ENCODE data around the gene ARHGAP10.

The ARHGAP10 gene

DNA sequence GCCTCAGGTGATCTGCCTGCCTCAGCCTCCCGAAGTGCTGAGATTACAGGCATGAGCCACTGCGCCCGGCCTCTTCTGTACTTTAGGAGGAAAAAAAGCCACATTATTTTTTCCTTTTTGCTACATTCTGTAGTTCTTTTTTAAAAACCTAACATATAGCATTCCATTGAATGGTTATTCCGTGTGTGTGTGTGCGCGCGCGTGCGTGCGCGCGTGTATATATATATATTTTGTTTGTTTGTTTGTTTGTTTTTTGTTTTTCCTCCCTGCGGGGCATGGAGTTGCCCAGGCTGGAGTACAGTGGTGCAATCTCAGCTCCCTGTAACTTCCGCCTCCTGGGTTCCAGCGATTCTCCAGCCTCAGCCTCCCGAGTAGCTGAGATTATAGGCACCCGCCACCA lies 59.5 kb downstream of the ARHGAP10 start:
- TF ChIP-seq, protein P1, sequence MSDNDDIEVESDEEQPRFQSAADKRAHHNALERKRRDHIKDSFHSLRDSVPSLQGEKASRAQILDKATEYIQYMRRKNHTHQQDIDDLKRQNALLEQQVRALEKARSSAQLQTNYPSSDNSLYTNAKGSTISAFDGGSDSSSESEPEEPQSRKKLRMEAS (IDR thresholded peaks at IDR 0.05): no peak
- TF ChIP-seq, protein P2, sequence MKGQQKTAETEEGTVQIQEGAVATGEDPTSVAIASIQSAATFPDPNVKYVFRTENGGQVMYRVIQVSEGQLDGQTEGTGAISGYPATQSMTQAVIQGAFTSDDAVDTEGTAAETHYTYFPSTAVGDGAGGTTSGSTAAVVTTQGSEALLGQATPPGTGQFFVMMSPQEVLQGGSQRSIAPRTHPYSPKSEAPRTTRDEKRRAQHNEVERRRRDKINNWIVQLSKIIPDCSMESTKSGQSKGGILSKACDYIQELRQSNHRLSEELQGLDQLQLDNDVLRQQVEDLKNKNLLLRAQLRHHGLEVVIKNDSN (IDR thresholded peaks at IDR 0.05): no peak
- TF ChIP-seq TCF12 (IDR thresholded peaks at IDR 0.05; ENCODE audit: low read depth) (no peak), YY1 (IDR thresholded peaks at IDR 0.05; ENCODE audit: low read depth) (no peak)
- TF ChIP-seq, protein P3, sequence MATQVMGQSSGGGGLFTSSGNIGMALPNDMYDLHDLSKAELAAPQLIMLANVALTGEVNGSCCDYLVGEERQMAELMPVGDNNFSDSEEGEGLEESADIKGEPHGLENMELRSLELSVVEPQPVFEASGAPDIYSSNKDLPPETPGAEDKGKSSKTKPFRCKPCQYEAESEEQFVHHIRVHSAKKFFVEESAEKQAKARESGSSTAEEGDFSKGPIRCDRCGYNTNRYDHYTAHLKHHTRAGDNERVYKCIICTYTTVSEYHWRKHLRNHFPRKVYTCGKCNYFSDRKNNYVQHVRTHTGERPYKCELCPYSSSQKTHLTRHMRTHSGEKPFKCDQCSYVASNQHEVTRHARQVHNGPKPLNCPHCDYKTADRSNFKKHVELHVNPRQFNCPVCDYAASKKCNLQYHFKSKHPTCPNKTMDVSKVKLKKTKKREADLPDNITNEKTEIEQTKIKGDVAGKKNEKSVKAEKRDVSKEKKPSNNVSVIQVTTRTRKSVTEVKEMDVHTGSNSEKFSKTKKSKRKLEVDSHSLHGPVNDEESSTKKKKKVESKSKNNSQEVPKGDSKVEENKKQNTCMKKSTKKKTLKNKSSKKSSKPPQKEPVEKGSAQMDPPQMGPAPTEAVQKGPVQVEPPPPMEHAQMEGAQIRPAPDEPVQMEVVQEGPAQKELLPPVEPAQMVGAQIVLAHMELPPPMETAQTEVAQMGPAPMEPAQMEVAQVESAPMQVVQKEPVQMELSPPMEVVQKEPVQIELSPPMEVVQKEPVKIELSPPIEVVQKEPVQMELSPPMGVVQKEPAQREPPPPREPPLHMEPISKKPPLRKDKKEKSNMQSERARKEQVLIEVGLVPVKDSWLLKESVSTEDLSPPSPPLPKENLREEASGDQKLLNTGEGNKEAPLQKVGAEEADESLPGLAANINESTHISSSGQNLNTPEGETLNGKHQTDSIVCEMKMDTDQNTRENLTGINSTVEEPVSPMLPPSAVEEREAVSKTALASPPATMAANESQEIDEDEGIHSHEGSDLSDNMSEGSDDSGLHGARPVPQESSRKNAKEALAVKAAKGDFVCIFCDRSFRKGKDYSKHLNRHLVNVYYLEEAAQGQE (IDR thresholded peaks at IDR 0.05; ENCODE audit: low read depth): no peak

DNA sequence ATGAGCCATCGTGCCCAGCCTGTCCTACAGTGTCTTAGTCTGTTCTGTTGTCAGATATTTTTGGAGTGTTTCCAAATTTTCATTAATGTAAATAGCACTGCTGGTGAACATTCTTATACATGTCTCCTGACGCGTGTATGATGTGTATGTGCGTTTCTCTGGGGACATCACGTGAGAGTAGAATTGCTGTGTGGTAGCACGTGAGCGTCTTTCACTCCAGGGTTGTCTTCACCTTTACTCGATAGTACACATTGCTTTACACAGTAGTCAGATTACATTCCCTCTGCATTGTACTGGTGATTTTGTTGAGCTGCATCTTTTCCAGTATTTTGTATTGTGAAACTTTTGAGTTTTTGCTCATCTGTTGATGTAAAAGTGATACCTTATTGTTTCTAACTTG lies 60.0 kb downstream of the ARHGAP10 start:
- TF ChIP-seq FOXM1 (IDR thresholded peaks at IDR 0.05; ENCODE audit: borderline replicate concordance, low read depth) (no peak), TCF12 (IDR thresholded peaks at IDR 0.05; ENCODE audit: low read depth) (no peak), CEBPB (IDR thresholded peaks at IDR 0.05) (no peak), RAD21 (IDR thresholded peaks at IDR 0.05; ENCODE audit: low read depth) (no peak), TAF1 (IDR thresholded peaks at IDR 0.05; ENCODE audit: low read depth) (no peak), YY1 (IDR thresholded peaks at IDR 0.05; ENCODE audit: low read depth) (no peak), EGR1 (IDR thresholded peaks at IDR 0.05) (no peak), ZBTB7A (IDR thresholded peaks at IDR 0.05; ENCODE audit: low read depth) (no peak)
- TF ChIP-seq, protein P1 (IDR thresholded peaks at IDR 0.05): no peak

DNA sequence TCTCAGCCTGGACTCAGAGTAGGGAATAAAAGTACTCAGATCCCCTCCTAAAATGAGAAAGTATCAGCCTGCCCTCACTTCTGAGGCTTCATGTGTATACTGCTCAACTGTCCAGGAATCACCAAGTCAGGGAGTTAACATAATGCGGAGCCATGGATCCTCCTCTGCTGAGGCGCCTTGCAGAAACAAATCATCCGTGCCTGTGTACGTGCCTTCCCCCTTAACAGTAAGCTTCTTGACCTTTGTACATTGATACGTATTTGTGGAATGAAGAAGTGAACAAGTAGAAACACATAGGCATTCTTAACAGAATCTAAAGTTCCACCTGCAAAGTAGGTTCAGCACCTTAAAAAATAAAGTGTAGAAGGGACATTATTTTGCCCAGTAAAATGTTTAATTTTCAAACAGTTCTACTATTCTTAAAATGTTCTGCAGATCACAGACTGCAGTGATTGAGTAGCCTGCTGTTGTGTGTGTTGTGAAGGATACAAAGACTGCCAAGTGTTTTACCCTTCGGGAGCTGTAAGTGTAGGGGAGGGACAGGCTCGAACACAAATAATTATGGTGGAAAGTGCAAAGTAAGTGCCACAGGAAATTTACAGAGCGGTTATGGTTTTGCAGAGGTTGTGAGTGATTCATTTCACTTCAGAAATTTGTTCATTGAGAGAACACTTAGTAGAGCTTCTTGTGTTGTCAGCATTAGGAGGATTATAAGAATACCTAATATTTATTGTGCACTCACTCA lies 61.9 kb downstream of the ARHGAP10 start:
- TF ChIP-seq, protein P2 (IDR thresholded peaks at IDR 0.05): no peak
- no peak for TF ChIP-seq CEBPB (IDR thresholded peaks at IDR 0.05)
- no peak for TF ChIP-seq EGR1 (IDR thresholded peaks at IDR 0.05)
- TF ChIP-seq FOXM1 (IDR thresholded peaks at IDR 0.05; ENCODE audit: borderline replicate concordance, low read depth): no peak
- no peak for TF ChIP-seq CREB1 (IDR thresholded peaks at IDR 0.05; ENCODE audit: low read depth)
- no peak for TF ChIP-seq TEAD4 (IDR thresholded peaks at IDR 0.05)
- TF ChIP-seq EP300 (IDR thresholded peaks at IDR 0.05; ENCODE audit: borderline replicate concordance): no peak
- no peak for TF ChIP-seq ZBTB7A (IDR thresholded peaks at IDR 0.05; ENCODE audit: low read depth)
- TF ChIP-seq YY1 (IDR thresholded peaks at IDR 0.05; ENCODE audit: low read depth): no peak
- TF ChIP-seq NFIC (IDR thresholded peaks at IDR 0.05): no peak

DNA sequence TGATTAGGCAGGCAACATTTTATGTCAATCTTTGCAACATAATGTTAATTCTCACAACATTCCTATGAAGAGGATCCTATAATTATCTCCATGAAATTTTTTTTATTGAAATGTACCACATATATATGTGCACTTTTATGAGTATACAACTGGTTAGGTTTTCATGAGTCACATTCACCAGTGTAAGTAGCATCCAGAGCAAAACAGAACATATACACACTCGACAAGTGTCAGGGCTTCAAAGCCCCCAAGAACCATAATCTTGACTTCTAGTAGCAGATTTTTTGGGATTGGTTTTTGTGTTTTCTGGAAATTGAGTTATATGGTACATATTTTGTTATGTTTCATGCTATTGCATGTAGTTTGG lies 62.4 kb downstream of the ARHGAP10 start:
- no peak for TF ChIP-seq ZBTB7A (IDR thresholded peaks at IDR 0.05; ENCODE audit: low read depth)
- no peak for TF ChIP-seq RAD21 (IDR thresholded peaks at IDR 0.05; ENCODE audit: low read depth)
- TF ChIP-seq NFIC (IDR thresholded peaks at IDR 0.05): no peak
- TF ChIP-seq TAF1 (IDR thresholded peaks at IDR 0.05; ENCODE audit: low read depth): no peak
- no peak for TF ChIP-seq TCF12 (IDR thresholded peaks at IDR 0.05; ENCODE audit: low read depth)
- TF ChIP-seq, protein P3 (IDR thresholded peaks at IDR 0.05; ENCODE audit: low read depth): no peak
- no peak for TF ChIP-seq FOXM1 (IDR thresholded peaks at IDR 0.05; ENCODE audit: borderline replicate concordance, low read depth)
- TF ChIP-seq EGR1 (IDR thresholded peaks at IDR 0.05): no peak
- no peak for TF ChIP-seq CEBPB (IDR thresholded peaks at IDR 0.05)
- no peak for TF ChIP-seq YY1 (IDR thresholded peaks at IDR 0.05; ENCODE audit: low read depth)
- TF ChIP-seq, protein P1 (IDR thresholded peaks at IDR 0.05): no peak
- TF ChIP-seq CREB1 (IDR thresholded peaks at IDR 0.05; ENCODE audit: low read depth): no peak
- TF ChIP-seq TEAD4 (IDR thresholded peaks at IDR 0.05): no peak
- TF ChIP-seq EP300 (IDR thresholded peaks at IDR 0.05; ENCODE audit: borderline replicate concordance): no peak
- TF ChIP-seq, protein P2 (IDR thresholded peaks at IDR 0.05): no peak

DNA sequence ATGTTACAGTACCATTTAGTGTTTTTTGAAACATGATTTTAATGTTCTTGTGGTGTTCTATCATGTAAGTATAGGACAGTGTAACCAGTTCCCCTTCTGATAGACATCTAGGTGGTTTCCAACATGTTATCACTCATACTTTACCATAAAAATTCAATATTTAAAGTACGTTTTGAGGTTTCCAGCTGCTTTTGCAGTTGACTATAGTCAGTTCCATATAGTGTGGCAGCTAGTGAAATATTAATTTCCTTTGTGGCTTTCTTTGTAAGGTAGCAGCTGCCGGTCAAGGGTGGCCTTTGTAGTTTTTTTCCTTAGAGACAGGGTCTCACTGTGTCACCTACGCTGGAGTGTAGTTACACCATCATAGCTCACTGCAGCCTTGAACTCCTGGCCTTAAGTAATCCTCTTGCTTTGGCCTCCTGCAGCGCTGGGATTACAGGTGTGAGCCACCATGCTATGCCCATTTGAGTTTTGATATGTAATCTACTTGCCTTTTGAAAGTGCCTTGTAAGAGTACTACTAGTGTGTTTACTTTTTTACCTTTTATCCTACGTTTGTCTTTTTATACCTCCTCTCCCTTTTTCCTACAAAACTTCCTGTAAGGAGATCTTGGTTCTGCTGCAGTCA lies 63.0 kb downstream of the ARHGAP10 start:
- TF ChIP-seq EGR1 (IDR thresholded peaks at IDR 0.05): no peak
- TF ChIP-seq, protein P3 (IDR thresholded peaks at IDR 0.05; ENCODE audit: low read depth): no peak
